HepG2 (cell line): Measurements from ENCODE around the gene OS9. TPM values are rescaled to one million over a fixed set of nuclear protein-coding genes. Genes with fewer than 3 reads are reported as not detected.
A peak's percentile ranks its signal among the peaks of the same experiment; 100 is the strongest.

Source experiments
- ADNP ChIP-seq: sonication (generic); formaldehyde crosslinking; IDR thresholded peaks from 2 replicates; pipeline ENCODE4 v1.4.0; 2020; ENCODE audit warnings: missing genetic modification reagents
- CTCF ChIP-seq: sonication (generic); formaldehyde crosslinking; IDR thresholded peaks from 2 replicates; pipeline ENCODE4 v1.5.0; 2020; ENCODE audit warnings: mild to moderate bottlenecking, missing genetic modification reagents, moderate library complexity
- MAX ChIP-seq: IDR thresholded peaks from 2 replicates; pipeline ENCODE4 v1.6.1; 2012; ENCODE audit warnings: inconsistent platforms
- MIER3 ChIP-seq: IDR thresholded peaks from 2 replicates; pipeline ENCODE4 v1.6.1; 2016; ENCODE audit warnings: missing compliant biosample characterization, borderline replicate concordance
- MLLT10 ChIP-seq: sonication (generic); formaldehyde crosslinking; IDR thresholded peaks from 2 replicates; pipeline ENCODE4 v1.4.0; 2020; ENCODE audit warnings: missing genetic modification reagents
- NR3C1 ChIP-seq: sonication (generic); formaldehyde crosslinking; IDR thresholded peaks from 2 replicates; pipeline ENCODE4 v1.4.0; 2020; ENCODE audit warnings: missing genetic modification reagents
- PCBP1 ChIP-seq: fragments of 200-400 bp; formaldehyde crosslinking; IDR thresholded peaks from 2 replicates; pipeline ENCODE4 v1.6.1; 2017; ENCODE audit warnings: mild to moderate bottlenecking, low read depth, low read length, borderline replicate concordance
- RAD51 ChIP-seq: fragments of 450-650 bp; IDR thresholded peaks from 2 replicates; pipeline ENCODE4 v1.6.1; 2016; ENCODE audit warnings: borderline replicate concordance
- RNF2 ChIP-seq: fragments of 450-650 bp; conservative IDR thresholded peaks from 2 replicates; pipeline ENCODE4 v1.6.1; 2016; ENCODE audit warnings: low read depth
- TOPORS ChIP-seq: sonication (generic); formaldehyde crosslinking; IDR thresholded peaks from 2 replicates; pipeline ENCODE4 v1.8.0; 2023; ENCODE audit warnings: mild to moderate bottlenecking, missing genetic modification reagents
- ZFX ChIP-seq: sonication (generic); formaldehyde crosslinking; IDR thresholded peaks from 2 replicates; pipeline ENCODE4 v1.4.0; 2020; ENCODE audit warnings: mild to moderate bottlenecking, low read depth, missing genetic modification reagents, moderate library complexity
- ZNF354B ChIP-seq: sonication (generic); formaldehyde crosslinking; IDR thresholded peaks from 2 replicates; pipeline ENCODE4 v1.8.0; 2022; ENCODE audit warnings: mild to moderate bottlenecking, missing genetic modification reagents
- ZNF547 ChIP-seq: sonication (generic); formaldehyde crosslinking; IDR thresholded peaks from 2 replicates; pipeline ENCODE4 v1.5.1; 2020; ENCODE audit warnings: mild to moderate bottlenecking, missing genetic modification reagents
- ZNF619 ChIP-seq: sonication (generic); formaldehyde crosslinking; IDR thresholded peaks from 2 replicates; pipeline ENCODE4 v1.4.0; 2020; ENCODE audit warnings: mild to moderate bottlenecking, missing genetic modification reagents
- polyA plus RNA-seq, 8 experiments: library from polyadenylated mRNA; depleted of rRNA in 3 of 8; stranded (reverse) in 7 of 8; unstranded in 1 of 8; fragments of >200 nt; fragmentation: Illumina TruSeq in 4 of 8; extraction: Trizol in 4 of 8; gene quantifications; 2 replicates each; pipeline versions ENCODE4 v1.2.1 to v1.2.3, GENCODE V29; 2011 to 2016; ENCODE audit warnings: low read depth in 4 of 8, missing spikeins in 1 of 8, mixed read lengths in 1 of 8; ENCODE audit not compliant: insufficient read depth in 1 of 8
- total RNA-seq, 5 experiments: library from RNA; depleted of rRNA; stranded (reverse); fragments of >200 nt; fragmentation: Illumina TruSeq; extraction: Trizol; gene quantifications; 2 replicates each; pipeline ENCODE4 v1.2.3, GENCODE V29; 2016; ENCODE audit warnings: low read depth in 1 of 5
- TF ChIP-seq, protein P1 (sequence below): sonication (generic); formaldehyde crosslinking; IDR thresholded peaks from 2 replicates; pipeline ENCODE4 v1.4.0; 2020; ENCODE audit warnings: missing genetic modification reagents
- TF ChIP-seq, protein P2 (sequence below): IDR thresholded peaks from 2 replicates; pipeline ENCODE4 v1.6.1; 2016; ENCODE audit warnings: missing biosample characterization, missing genetic modification reagents, low read depth
- TF ChIP-seq, protein P3 (sequence below): sonication (generic); formaldehyde crosslinking; conservative IDR thresholded peaks from 2 replicates; pipeline ENCODE4 v1.8.1; 2023; ENCODE audit warnings: missing genetic modification reagents

OS9 gene
- total and polyA plus RNA-seq, 2 of the 13 experiments (the other 11 are each of a cell fraction or from before 2014, with no cell fraction given) = 156 to 206 TPM

- TF ChIP-seq, protein P1, sequence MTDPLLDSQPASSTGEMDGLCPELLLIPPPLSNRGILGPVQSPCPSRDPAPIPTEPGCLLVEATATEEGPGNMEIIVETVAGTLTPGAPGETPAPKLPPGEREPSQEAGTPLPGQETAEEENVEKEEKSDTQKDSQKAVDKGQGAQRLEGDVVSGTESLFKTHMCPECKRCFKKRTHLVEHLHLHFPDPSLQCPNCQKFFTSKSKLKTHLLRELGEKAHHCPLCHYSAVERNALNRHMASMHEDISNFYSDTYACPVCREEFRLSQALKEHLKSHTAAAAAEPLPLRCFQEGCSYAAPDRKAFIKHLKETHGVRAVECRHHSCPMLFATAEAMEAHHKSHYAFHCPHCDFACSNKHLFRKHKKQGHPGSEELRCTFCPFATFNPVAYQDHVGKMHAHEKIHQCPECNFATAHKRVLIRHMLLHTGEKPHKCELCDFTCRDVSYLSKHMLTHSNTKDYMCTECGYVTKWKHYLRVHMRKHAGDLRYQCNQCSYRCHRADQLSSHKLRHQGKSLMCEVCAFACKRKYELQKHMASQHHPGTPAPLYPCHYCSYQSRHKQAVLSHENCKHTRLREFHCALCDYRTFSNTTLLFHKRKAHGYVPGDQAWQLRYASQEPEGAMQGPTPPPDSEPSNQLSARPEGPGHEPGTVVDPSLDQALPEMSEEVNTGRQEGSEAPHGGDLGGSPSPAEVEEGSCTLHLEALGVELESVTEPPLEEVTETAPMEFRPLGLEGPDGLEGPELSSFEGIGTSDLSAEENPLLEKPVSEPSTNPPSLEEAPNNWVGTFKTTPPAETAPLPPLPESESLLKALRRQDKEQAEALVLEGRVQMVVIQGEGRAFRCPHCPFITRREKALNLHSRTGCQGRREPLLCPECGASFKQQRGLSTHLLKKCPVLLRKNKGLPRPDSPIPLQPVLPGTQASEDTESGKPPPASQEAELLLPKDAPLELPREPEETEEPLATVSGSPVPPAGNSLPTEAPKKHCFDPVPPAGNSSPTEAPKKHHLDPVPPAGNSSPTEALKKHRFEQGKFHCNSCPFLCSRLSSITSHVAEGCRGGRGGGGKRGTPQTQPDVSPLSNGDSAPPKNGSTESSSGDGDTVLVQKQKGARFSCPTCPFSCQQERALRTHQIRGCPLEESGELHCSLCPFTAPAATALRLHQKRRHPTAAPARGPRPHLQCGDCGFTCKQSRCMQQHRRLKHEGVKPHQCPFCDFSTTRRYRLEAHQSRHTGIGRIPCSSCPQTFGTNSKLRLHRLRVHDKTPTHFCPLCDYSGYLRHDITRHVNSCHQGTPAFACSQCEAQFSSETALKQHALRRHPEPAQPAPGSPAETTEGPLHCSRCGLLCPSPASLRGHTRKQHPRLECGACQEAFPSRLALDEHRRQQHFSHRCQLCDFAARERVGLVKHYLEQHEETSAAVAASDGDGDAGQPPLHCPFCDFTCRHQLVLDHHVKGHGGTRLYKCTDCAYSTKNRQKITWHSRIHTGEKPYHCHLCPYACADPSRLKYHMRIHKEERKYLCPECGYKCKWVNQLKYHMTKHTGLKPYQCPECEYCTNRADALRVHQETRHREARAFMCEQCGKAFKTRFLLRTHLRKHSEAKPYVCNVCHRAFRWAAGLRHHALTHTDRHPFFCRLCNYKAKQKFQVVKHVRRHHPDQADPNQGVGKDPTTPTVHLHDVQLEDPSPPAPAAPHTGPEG (CRISPR knock-in tag) = 0 out of 2 replicates have a peak, but pooled peaks have one; percentile 22
- TF ChIP-seq ZFX (CRISPR knock-in tag) (no peak; the same call in 1 of the 2 replicates), RNF2 (no peak; the same call in 1 of the 2 replicates), NR3C1 (CRISPR knock-in tag) (no peak), PCBP1 (no peak), ZNF354B (CRISPR knock-in tag) (no peak), RAD51 (no peak), MAX (peak; percentile 61), TOPORS (no peak), CTCF (CRISPR knock-in tag) (peak; percentile 76), ZNF619 (CRISPR knock-in tag) (no peak), MLLT10 (CRISPR knock-in tag) (no peak), ZNF547 (CRISPR knock-in tag) (0 out of 2 replicates have a peak, but pooled peaks have one; percentile 53), ADNP (no peak), MIER3 (0 out of 2 replicates have a peak, but pooled peaks have one; percentile 26)
- TF ChIP-seq, protein P2, sequence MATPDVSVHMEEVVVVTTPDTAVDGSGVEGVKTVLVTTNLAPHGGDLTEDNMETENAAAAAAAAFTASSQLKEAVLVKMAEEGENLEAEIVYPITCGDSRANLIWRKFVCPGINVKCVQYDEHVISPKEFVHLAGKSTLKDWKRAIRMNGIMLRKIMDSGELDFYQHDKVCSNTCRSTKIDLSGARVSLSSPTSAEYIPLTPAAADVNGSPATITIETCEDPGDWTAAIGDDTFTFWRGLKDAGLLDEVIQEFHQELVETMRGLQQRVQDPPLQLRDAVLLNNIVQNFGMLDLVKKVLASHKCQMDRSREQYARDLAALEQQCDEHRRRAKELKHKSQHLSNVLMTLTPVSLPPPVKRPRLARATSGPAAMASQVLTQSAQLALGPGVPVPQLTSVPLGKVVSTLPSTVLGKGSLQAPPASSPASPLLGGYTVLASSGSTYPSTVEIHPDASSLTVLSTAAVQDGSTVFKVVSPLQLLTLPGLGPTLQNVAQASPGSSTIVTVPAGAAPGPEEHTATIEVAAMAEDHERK (CRISPR knock-in tag) = peak; percentile 84
- TF ChIP-seq, protein P3, sequence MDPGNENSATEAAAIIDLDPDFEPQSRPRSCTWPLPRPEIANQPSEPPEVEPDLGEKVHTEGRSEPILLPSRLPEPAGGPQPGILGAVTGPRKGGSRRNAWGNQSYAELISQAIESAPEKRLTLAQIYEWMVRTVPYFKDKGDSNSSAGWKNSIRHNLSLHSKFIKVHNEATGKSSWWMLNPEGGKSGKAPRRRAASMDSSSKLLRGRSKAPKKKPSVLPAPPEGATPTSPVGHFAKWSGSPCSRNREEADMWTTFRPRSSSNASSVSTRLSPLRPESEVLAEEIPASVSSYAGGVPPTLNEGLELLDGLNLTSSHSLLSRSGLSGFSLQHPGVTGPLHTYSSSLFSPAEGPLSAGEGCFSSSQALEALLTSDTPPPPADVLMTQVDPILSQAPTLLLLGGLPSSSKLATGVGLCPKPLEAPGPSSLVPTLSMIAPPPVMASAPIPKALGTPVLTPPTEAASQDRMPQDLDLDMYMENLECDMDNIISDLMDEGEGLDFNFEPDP (CRISPR knock-in tag) = no peak
Observed at GRCh38 chr12:57693659-57694458, at the start of gene OS9 (continued).
